GM23338 (cell line): ENCODE measurements around the gene TBX3. TPM values are rescaled to one million over a fixed set of nuclear protein-coding genes. Genes with fewer than 3 reads are reported as not detected.

Experiments
- ATAC-seq: fragments of 200-7000 bp; cut with Tn5 transposase; 3 replicates; pipeline ENCODE4 v1.9.1; 2020
- DNase-seq: peaks from one replicate; pipeline ENCODE4 v3.0.0-alpha.2; 2015; ENCODE audit warnings: low spot score
- H2AFZ ChIP-seq: fragments of 200-600 bp; sonication (generic); 2 replicates; pipeline ENCODE4 v1.8.0; 2016; ENCODE audit warnings: antibody characterized with exemption, mild to moderate bottlenecking, moderate library complexity
- H3F3A ChIP-seq: fragments of 200-600 bp; sonication (generic); replicated peaks from 2 replicates; pipeline ENCODE4 v1.8.0; 2017; ENCODE audit warnings: antibody characterized with exemption, mixed run types, low read depth
- H3K27ac ChIP-seq: fragments of 200-600 bp; sonication (generic); 2 replicates; pipeline ENCODE4 v1.6.1; 2016; ENCODE audit warnings: low read depth
- H3K27me3 ChIP-seq: fragments of 200-600 bp; sonication (generic); 2 replicates; pipeline ENCODE4 v1.8.0; 2016; ENCODE audit warnings: mild to moderate bottlenecking, mixed run types, moderate library complexity; ENCODE audit not compliant: insufficient read depth
- H3K36me3 ChIP-seq: fragments of 200-600 bp; sonication (generic); 2 replicates; pipeline ENCODE4 v1.8.0; 2016; ENCODE audit warnings: mild to moderate bottlenecking; ENCODE audit not compliant: insufficient read depth
- H3K4me1 ChIP-seq: fragments of 200-600 bp; sonication (generic); 2 replicates; pipeline ENCODE4 v1.8.0; 2016; ENCODE audit warnings: mild to moderate bottlenecking, moderate library complexity; ENCODE audit not compliant: insufficient read depth
- H3K4me2 ChIP-seq: fragments of 200-600 bp; sonication (generic); 2 replicates; pipeline ENCODE4 v1.7.1; 2017; ENCODE audit warnings: mixed run types
- H3K4me3 ChIP-seq: fragments of 200-600 bp; sonication (generic); 2 replicates; pipeline ENCODE4 v1.6.1; 2016; ENCODE audit warnings: mixed run types
- H3K79me2 ChIP-seq: fragments of 200-600 bp; sonication (generic); replicated peaks from 2 replicates; pipeline ENCODE4 v1.8.0; 2017; ENCODE audit warnings: mild to moderate bottlenecking; ENCODE audit not compliant: insufficient read depth
- H3K9me2 ChIP-seq: fragments of 200-600 bp; sonication (generic); 2 replicates; pipeline ENCODE4 v1.8.0; 2017; ENCODE audit not compliant: insufficient read depth
- H4K20me1 ChIP-seq: fragments of 200-600 bp; sonication (generic); replicated peaks from 2 replicates; pipeline ENCODE4 v1.8.0; 2017; ENCODE audit warnings: mild to moderate bottlenecking; ENCODE audit not compliant: insufficient read depth
- H3K27ac Mint-ChIP-seq: 2 replicates; pipeline ENCODE4 v1.8.0; 2020; ENCODE audit warnings: inconsistent platforms, mild to moderate bottlenecking, moderate library complexity, mixed read lengths
- H3K27me3 Mint-ChIP-seq: 3 replicates; pipeline ENCODE4 v1.8.0; 2022; ENCODE audit warnings: low read depth, mild to moderate bottlenecking, moderate library complexity, mixed read lengths, inconsistent platforms; ENCODE audit not compliant: insufficient read depth, poor library complexity
- H3K36me3 Mint-ChIP-seq: 3 replicates; pipeline ENCODE4 v1.8.0; 2021; ENCODE audit warnings: low read depth, mild to moderate bottlenecking, inconsistent platforms, moderate library complexity, mixed read lengths
- H3K4me1 Mint-ChIP-seq: 3 replicates; pipeline ENCODE4 v1.8.0; 2020; ENCODE audit warnings: mild to moderate bottlenecking, inconsistent platforms, mixed read lengths
- H3K4me3 Mint-ChIP-seq: 3 replicates; pipeline ENCODE4 v1.8.0; 2021; ENCODE audit warnings: moderate library complexity, mild to moderate bottlenecking, inconsistent platforms, mixed read lengths
- H3K9me3 Mint-ChIP-seq: 3 replicates; pipeline ENCODE4 v1.8.0; 2020; ENCODE audit warnings: moderate library complexity, mild to moderate bottlenecking, inconsistent platforms, mixed read lengths
- EZH2 ChIP-seq: fragments of 200-600 bp; sonication (generic); IDR thresholded peaks from one replicate; pipeline ENCODE4 v1.8.0; 2017; ENCODE audit warnings: antibody characterized with exemption, mild to moderate bottlenecking, low read depth; ENCODE audit not compliant: unreplicated experiment
- EZH2phosphoT487 ChIP-seq: fragments of 200-600 bp; sonication (generic); IDR thresholded peaks from one replicate; pipeline ENCODE4 v1.8.1; 2018; ENCODE audit warnings: antibody characterized with exemption; ENCODE audit not compliant: unreplicated experiment
- JUNB ChIP-seq: IDR thresholded peaks from one replicate; pipeline ENCODE4 v1.6.1; 2016; ENCODE audit warnings: antibody characterized with exemption; ENCODE audit not compliant: unreplicated experiment
- ZNF331 ChIP-seq: fragments of 250-450 bp; sonication (Bioruptor Pico); IDR thresholded peaks from 2 replicates; pipeline ENCODE4 v1.5.0; 2020; ENCODE audit warnings: low read depth, mild to moderate bottlenecking, moderate library complexity
- polyA plus RNA-seq: library from polyadenylated mRNA; unstranded; fragments of >200 nt; fragmentation: Nextera tagmentation; extraction: Ambion mirVana; gene quantifications from 2 replicates; pipeline ENCODE4 v1.2.1, GENCODE V29; 2016
- total RNA-seq: library from RNA; depleted of rRNA; stranded (reverse); fragments of >200 nt; shearing (Covaris generic); gene quantifications from 2 replicates; pipeline ENCODE4 v1.2.3, GENCODE V29; 2014
- TF ChIP-seq, protein P1 (sequence below): IDR thresholded peaks from one replicate; pipeline ENCODE4 v1.6.1; 2018; ENCODE audit warnings: antibody characterized with exemption; ENCODE audit not compliant: unreplicated experiment
- TF ChIP-seq, protein P2 (sequence below): fragments of 250-450 bp; sonication (Bioruptor Pico); IDR thresholded peaks from 2 replicates; pipeline ENCODE4 v1.5.0; 2020; ENCODE audit warnings: mild to moderate bottlenecking, moderate library complexity

Gene TBX3
- total and polyA plus RNA-seq, 2 experiments from 2014 or later, result 0.18 to 0.24 TPM

DNA sequence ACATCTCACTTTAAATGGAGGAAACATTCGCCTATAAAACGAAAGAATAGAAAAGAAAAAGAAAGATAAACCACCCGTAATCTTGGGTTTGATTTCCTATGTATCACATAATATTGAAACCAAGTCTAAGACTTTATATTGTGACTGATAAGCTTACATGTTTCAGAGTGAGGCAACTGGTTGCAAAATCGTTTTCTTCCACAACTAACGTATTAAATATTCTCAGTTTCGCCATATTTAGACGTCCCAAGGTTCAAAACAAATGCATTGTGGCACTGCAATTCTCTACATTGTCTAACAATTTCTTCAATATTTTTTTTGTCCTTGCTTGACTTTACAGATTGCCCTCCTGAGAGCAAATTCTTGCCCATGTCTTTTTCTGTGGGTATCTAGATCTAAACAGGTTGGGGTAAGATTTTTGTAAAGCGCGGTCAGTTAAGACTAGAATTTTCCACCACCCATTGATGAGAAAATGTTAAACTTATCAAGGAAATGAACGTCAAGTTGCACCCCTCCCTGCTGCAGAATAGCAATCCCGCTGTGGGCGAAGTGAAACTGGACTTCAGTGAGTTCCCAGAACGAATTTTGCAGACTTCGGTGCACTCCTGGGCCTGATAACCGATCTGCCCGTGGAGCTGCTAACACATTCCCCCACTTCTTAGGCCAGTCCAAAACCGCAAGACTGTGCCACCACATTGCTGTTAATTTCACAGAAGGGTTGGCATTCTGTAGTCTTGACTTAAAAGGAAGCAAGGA lies 2.7 kb downstream of the TBX3 start (continued):
- TF ChIP-seq, protein P1, sequence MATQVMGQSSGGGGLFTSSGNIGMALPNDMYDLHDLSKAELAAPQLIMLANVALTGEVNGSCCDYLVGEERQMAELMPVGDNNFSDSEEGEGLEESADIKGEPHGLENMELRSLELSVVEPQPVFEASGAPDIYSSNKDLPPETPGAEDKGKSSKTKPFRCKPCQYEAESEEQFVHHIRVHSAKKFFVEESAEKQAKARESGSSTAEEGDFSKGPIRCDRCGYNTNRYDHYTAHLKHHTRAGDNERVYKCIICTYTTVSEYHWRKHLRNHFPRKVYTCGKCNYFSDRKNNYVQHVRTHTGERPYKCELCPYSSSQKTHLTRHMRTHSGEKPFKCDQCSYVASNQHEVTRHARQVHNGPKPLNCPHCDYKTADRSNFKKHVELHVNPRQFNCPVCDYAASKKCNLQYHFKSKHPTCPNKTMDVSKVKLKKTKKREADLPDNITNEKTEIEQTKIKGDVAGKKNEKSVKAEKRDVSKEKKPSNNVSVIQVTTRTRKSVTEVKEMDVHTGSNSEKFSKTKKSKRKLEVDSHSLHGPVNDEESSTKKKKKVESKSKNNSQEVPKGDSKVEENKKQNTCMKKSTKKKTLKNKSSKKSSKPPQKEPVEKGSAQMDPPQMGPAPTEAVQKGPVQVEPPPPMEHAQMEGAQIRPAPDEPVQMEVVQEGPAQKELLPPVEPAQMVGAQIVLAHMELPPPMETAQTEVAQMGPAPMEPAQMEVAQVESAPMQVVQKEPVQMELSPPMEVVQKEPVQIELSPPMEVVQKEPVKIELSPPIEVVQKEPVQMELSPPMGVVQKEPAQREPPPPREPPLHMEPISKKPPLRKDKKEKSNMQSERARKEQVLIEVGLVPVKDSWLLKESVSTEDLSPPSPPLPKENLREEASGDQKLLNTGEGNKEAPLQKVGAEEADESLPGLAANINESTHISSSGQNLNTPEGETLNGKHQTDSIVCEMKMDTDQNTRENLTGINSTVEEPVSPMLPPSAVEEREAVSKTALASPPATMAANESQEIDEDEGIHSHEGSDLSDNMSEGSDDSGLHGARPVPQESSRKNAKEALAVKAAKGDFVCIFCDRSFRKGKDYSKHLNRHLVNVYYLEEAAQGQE, result no peak
- TF ChIP-seq EZH2phosphoT487, result no peak

DNA sequence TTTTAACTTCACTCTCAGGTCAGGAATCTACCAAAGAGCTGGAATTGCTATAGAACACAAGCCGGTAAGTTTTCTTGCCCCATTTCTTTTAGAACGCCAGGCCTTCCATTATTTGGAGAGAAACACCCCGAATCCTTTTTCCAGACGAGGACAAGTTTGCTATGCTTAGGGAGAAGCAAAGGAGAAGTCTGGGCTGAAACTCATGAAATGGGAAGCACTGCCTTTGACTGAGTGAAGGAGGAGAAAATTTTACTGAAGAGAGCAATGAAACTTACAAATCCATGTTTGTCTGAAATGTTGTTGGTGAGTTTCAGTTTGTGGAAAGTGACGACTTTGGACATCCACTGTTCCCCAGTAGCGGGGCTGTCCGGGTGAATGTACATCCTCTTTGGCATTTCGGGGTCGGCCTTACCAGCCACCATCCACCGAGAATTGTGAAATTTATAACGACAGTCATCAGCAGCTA lies 3.3 kb downstream of the TBX3 start:
- H3K36me3 ChIP-seq, result no peaks in the 10 kb centered on the region
- TF ChIP-seq ZNF331 (CRISPR knock-in tag) (no peak), EZH2 (peak; percentile 91)
- peaks cover 16% of the 10 kb centered on the region; the same call in 1 of the 2 replicates for H4K20me1 ChIP-seq
- H3K4me2 ChIP-seq, result peak overlapping the region; percentile 62; the same call in 1 of the 2 replicates
- Mint-ChIP-seq H3K4me1 (peaks cover 74% of the 10 kb centered on the region), H3K27me3 (peaks cover 98% of the 10 kb centered on the region), H3K9me3 (peaks cover 5% of the 10 kb centered on the region; the same call in 2 of the 3 replicates), H3K36me3 (no peaks in the 10 kb centered on the region), H3K27ac (no peak overlapping the region), H3K4me3 (no peak overlapping the region)
- ATAC-seq (no peak), DNase-seq (no peak)
- H3K4me3 ChIP-seq, result peak overlapping the region; percentile 29; the same call in 1 of the 2 replicates
- no peaks in the 10 kb centered on the region for H3K9me2 ChIP-seq
- H2AFZ ChIP-seq, result no peak overlapping the region
- H3K79me2 ChIP-seq, result no peaks in the 10 kb centered on the region
- peaks cover 94% of the 10 kb centered on the region for H3K27me3 ChIP-seq
- peaks cover 80% of the 10 kb centered on the region for H3K4me1 ChIP-seq
- H3K27ac ChIP-seq, result no peak overlapping the region
- H3F3A ChIP-seq, result peaks cover 67% of the 10 kb centered on the region

DNA sequence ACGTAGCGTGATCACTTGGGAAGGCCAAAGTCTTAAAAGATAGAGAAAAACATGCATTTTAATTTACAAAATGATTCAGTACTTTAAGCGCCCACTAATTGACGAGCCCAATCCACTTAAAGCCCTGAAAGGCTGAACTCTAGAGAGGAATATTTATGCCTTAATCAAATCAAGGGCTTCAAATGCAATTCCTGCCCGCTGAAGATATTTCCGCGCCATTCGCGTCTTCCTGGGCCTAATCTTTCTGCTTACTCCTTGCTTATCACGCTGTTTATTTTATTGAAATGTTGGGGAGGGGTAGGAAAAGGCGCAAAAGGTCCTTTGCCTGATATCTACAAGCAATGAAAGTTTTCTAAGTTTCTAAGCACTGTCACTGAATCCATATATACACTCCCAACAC lies 4.0 kb downstream of the TBX3 start:
- Histone ChIP-seq H3K27me3 (peaks cover 94% of the 10 kb centered on the region), H3K4me3 (peak overlapping the region; percentile 29; the same call in 1 of the 2 replicates), H3K9me2 (no peaks in the 10 kb centered on the region), H2AFZ (no peak overlapping the region), H3K4me2 (peak overlapping the region; percentile 62), H3K36me3 (no peaks in the 10 kb centered on the region), H3K4me1 (peaks cover 84% of the 10 kb centered on the region), H4K20me1 (peaks cover 16% of the 10 kb centered on the region; the same call in 1 of the 2 replicates), H3K79me2 (no peaks in the 10 kb centered on the region), H3F3A (peaks cover 62% of the 10 kb centered on the region), H3K27ac (no peak overlapping the region)
- H3K27ac Mint-ChIP-seq, result no peak overlapping the region
- ATAC-seq (no peak), DNase-seq (no peak)
- H3K9me3 Mint-ChIP-seq, result peaks cover 5% of the 10 kb centered on the region; the same call in 2 of the 3 replicates
- peaks cover 98% of the 10 kb centered on the region for H3K27me3 Mint-ChIP-seq
- H3K4me3 Mint-ChIP-seq, result peak overlapping the region; percentile 19; the same call in 1 of the 3 replicates
- TF ChIP-seq EZH2, result peak; percentile 87
- TF ChIP-seq, protein P2, sequence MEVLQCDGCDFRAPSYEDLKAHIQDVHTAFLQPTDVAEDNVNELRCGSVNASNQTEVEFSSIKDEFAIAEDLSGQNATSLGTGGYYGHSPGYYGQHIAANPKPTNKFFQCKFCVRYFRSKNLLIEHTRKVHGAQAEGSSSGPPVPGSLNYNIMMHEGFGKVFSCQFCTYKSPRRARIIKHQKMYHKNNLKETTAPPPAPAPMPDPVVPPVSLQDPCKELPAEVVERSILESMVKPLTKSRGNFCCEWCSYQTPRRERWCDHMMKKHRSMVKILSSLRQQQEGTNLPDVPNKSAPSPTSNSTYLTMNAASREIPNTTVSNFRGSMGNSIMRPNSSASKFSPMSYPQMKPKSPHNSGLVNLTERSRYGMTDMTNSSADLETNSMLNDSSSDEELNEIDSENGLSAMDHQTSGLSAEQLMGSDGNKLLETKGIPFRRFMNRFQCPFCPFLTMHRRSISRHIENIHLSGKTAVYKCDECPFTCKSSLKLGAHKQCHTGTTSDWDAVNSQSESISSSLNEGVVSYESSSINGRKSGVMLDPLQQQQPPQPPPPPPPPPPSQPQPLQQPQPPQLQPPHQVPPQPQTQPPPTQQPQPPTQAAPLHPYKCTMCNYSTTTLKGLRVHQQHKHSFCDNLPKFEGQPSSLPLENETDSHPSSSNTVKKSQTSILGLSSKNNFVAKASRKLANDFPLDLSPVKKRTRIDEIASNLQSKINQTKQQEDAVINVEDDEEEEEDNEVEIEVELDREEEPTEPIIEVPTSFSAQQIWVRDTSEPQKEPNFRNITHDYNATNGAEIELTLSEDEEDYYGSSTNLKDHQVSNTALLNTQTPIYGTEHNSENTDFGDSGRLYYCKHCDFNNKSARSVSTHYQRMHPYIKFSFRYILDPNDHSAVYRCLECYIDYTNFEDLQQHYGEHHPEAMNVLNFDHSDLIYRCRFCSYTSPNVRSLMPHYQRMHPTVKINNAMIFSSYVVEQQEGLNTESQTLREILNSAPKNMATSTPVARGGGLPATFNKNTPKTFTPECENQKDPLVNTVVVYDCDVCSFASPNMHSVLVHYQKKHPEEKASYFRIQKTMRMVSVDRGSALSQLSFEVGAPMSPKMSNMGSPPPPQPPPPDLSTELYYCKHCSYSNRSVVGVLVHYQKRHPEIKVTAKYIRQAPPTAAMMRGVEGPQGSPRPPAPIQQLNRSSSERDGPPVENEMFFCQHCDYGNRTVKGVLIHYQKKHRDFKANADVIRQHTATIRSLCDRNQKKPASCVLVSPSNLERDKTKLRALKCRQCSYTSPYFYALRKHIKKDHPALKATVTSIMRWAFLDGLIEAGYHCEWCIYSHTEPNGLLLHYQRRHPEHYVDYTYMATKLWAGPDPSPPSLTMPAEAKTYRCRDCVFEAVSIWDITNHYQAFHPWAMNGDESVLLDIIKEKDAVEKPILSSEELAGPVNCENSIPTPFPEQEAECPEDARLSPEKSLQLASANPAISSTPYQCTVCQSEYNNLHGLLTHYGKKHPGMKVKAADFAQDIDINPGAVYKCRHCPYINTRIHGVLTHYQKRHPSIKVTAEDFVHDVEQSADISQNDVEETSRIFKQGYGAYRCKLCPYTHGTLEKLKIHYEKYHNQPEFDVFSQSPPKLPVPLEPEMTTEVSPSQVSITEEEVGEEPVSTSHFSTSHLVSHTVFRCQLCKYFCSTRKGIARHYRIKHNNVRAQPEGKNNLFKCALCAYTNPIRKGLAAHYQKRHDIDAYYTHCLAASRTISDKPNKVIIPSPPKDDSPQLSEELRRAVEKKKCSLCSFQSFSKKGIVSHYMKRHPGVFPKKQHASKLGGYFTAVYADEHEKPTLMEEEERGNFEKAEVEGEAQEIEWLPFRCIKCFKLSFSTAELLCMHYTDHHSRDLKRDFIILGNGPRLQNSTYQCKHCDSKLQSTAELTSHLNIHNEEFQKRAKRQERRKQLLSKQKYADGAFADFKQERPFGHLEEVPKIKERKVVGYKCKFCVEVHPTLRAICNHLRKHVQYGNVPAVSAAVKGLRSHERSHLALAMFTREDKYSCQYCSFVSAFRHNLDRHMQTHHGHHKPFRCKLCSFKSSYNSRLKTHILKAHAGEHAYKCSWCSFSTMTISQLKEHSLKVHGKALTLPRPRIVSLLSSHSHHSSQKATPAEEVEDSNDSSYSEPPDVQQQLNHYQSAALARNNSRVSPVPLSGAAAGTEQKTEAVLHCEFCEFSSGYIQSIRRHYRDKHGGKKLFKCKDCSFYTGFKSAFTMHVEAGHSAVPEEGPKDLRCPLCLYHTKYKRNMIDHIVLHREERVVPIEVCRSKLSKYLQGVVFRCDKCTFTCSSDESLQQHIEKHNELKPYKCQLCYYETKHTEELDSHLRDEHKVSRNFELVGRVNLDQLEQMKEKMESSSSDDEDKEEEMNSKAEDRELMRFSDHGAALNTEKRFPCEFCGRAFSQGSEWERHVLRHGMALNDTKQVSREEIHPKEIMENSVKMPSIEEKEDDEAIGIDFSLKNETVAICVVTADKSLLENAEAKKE (CRISPR knock-in tag), result no peak
- no peak for TF ChIP-seq ZNF331 (CRISPR knock-in tag)
- no peak for TF ChIP-seq JUNB
- H3K4me1 Mint-ChIP-seq, result peaks cover 73% of the 10 kb centered on the region
- H3K36me3 Mint-ChIP-seq, result no peaks in the 10 kb centered on the region
